IPS-NIHi7 (cell line): ENCODE measurements around the gene GALNT10.

Source experiments
- DNase-seq: peaks from one replicate; pipeline ENCODE4 v3.0.0; 2012; ENCODE audit warnings: mixed read lengths; ENCODE audit errors: extremely low spot score

GALNT10 gene

DNA sequence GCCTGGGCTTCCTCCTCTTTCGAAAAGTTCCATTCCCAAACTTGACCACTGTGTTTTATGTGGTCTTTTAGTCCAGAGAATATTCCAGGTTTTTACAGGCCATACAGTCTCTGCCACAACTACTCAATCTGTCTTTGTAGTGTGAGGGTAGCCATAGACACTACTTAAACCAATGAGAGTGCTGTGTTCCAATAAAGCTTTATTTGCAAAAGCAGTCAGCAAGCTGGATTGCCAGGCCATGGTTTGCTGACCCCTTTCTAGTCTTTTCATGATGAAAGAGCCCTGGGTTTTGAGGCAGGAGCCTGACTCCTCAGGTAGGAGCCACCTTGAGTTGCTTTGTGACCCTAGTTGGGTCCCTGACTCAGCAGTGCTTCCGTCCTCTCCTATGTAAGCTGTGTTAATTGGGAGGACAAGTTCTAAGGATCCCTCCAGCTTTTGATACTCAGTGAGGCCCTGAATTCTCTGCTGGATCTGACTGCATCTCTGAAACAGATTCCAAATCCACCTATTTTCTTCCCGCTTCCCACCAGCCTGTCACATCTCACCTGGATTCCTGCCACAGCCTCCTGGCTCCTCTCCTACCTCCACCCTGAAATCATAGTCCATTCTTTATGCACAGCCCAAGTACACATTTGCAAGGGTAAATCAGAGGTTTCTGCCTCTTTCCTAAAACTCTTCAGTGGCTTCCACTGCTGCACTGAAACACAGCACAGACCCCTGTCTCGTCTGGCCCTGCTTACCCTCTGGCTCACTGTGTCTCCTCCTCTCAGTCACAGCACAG lies 13.5 kb downstream of the GALNT10 start:
- no peak for DNase-seq

DNA sequence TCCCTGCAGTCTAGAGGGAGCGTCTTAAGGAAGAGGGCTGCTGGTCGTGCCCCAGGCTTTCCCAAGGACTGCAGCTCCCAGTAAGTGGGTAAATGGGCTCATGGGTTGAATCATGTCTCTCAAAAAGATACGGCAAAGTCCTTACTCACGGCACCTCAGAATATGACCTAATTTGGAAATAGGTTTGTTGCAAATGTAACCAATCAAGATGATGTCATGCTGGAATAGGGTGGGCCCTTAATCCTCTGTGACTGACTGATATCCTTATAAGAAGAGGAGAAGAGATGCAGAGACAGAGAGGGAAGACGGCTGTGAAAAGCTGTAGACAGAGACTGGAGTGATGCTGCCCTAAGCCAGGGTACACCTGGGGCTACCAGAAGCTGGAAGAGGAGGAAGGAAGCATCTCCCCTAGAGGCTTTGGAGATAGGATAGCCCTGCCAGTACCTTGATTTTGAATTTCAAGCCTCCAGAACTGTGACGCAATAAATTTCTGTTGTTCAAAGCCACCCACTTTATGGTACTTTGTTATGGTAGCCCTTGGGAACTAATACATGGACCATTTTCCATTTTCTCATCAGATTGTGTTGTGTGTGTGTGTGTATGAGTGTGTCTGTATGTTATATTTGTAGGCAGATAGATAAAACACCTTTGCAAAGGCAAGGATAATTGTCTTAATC lies 15.0 kb downstream of the GALNT10 start:
- no peak for DNase-seq

GRCh38 chr5:154206311-154206710 lies 15.8 kb downstream of the GALNT10 start:
- no peak for DNase-seq

DNA sequence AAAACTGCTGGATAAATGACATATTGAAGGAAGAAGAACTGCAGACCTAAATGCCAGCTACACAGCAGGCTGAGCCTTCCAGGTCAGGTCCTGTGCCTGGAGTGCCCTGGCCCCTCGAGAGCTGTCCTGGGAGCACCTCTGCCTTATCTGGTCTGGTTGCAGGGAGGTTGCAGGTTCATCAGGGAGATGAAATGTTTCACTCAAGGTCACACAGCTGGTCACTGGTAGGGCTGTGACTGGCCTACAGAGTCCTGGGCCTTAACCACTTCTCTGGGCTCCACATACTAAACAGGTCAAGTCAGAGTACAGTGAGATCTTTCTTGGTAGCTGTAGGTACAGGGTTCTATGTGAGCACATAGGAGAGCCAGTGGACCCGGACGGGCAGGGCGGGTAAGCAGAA lies 16.7 kb downstream of the GALNT10 start:
- no peak for DNase-seq

GRCh38 chr5:154209591-154210081 lies 19.1 kb downstream of the GALNT10 start:
- DNase-seq = no peak

DNA sequence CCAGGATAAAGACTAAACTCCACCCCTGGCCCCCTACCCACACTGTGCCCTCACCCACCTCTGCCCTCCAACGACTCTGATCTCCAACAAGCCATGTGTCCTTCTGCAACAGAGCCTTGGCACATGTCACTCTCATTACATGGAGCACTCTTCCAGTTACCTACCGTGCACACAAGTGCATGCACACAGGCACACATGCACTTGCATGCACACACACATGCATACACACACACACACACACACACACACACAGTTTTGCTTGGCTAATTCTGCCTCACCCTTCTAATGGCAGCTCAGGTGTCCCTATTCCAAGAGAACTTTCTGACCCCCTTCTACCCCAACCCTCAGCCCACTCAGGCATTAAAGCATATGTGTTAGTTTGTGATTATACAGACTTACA lies 19.6 kb downstream of the GALNT10 start:
- no peak for DNase-seq

GRCh38 chr5:154211641-154212390 lies 21.3 kb downstream of the GALNT10 start:
- DNase-seq = no peak

GRCh38 chr5:154213592-154213991 lies 23.1 kb downstream of the GALNT10 start:
- DNase-seq = no peak

GRCh38 chr5:154214371-154215106 lies 24.0 kb downstream of the GALNT10 start:
- no peak for DNase-seq

DNA sequence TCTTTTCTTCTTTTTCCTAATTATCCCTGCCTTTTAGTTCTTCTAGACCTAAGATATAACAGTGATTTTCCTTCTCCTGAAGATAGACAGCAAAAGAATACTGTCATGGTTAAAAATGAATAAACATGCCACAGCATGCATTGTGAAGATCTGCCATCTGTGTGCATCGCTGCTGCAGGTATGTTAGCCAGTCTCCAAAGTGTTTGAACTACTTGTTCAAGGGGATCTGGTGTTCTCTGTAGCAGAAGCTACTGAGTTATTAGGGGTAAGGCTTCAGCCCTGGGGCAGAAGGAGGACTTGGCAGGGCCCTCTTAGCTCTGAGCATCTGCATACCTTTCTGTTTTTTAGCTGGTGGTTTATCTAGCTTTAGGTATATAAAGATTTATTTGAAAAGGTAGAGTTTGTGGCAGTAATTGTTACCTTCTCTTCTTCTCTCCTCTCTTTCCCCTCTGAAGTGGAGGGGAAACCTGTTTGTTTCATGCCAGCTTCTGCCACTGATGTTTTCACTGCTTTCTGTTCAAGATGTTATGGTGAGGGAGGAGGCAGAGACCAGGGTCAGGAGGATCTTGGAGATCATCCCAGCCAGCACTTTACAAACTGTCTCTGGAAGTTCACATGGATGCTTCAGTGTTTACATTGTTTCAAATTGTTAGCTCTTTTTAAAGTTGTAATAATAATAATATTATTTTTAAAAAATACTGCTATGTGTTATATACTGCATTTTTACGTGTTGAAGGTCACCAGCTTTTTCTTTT lies 25.2 kb downstream of the GALNT10 start:
- DNase-seq = no peak

- no peak for DNase-seq
Observed at GRCh38 chr5:154217462-154217861, 26.9 kb downstream of the GALNT10 start.

- DNase-seq = no peak
Observed at GRCh38 chr5:154218786-154219185, 28.3 kb downstream of the GALNT10 start.

DNA sequence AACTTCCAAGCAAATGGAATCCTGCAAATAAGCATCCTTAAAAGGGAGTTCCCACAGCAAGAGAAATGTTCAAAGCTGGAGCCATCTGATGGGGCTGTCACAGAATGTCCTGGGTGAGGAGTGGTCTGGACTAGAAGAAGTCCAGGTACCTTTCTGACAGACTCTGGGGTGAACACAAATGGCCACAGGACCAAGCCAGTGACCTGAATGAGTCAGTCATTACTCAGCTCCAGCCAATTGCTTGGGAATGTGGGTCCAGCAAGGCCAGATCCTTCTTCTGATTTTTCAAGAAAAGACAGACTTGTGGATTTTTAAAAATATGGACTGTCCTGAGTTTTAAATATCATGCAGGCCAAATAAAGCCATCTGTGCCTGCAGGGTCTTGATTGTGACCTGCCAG lies 30.1 kb downstream of the GALNT10 start:
- no peak for DNase-seq

DNA sequence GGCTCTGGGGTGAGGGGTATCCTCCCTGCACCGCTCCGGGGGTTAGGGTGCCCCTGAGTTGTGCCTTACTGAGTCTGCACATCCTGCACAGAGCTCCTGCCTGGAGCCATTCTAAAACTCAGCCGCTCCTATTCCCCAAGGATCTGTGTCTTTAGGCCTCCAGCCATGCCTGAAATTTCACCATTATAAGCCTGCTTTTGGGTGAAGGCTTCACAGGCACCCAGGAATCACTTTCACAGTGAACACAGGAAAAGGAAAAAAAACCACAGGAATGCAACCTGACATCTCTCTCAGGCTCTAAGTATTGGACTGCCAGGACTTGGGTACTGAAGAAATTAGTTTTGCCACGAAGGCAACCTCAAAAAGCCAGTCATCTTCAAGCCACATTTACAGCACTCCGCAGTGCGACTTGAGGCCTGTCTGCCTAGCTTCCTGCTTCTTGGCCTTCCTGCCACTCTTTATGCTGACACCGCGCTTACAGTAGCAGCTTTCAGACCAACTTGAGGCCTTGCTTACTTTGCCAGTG lies 30.9 kb downstream of the GALNT10 start:
- DNase-seq = no peak

DNA sequence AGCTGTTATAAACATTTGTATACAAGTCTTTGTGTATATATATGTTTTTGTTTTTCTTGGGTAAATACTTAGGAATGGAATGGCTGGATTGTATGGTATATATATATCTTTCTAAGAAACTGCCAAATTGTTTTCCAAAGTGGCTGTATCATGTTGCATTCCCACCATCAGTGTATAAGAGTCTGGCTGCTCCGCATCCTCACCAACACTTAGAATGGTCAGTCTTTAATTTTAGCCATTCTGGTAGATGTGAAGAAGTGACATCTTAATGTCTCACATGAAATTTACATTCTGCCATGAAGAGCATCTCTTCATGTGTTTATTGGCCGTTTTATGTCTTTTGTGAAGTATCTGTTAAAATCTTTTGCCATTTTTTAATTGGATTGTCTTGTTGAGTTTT lies 31.9 kb downstream of the GALNT10 start:
- no peak for DNase-seq

DNA sequence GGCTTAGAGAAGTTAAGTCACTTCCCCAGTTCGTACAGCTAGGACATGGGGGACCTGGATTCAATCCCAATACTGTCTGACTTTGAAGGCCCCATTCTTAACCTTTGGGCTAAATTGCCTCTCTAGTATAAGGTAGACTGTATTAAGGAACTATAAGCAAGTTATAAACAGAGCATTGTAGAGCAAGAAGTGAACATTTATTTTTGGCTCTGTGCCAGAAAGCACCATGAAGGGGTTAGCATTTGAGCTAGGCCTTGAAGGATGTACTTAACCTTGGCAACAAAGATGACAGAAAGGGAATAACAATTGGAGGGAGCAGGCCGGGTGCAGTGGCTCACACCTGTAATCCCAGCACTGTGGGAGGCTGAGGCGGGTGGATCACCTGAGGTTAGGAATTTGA lies 32.8 kb downstream of the GALNT10 start:
- no peak for DNase-seq

DNA sequence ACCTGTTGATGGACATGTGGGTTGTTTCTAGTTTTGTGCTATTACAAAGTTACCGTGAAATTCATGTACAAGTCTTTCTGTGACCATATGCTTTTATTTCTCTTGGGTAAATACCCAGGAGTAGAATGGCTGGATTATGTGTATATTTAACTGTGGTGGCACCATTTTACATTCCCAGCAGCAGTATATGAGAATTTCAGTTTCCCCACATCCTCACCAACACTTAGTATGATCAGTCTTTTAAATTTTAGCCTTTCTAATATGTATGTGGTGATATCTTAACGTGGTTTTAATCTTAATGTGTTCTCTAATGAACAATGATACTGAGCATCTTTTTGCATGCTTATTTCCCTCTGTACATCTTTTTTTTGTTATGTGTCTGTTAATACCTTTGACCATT lies 36.6 kb downstream of the GALNT10 start:
- no peak for DNase-seq

GRCh38 chr5:154228696-154229095 lies 38.2 kb downstream of the GALNT10 start:
- DNase-seq = no peak

- no peak for DNase-seq
Observed at GRCh38 chr5:154230526-154230925, 40.0 kb downstream of the GALNT10 start.

DNA sequence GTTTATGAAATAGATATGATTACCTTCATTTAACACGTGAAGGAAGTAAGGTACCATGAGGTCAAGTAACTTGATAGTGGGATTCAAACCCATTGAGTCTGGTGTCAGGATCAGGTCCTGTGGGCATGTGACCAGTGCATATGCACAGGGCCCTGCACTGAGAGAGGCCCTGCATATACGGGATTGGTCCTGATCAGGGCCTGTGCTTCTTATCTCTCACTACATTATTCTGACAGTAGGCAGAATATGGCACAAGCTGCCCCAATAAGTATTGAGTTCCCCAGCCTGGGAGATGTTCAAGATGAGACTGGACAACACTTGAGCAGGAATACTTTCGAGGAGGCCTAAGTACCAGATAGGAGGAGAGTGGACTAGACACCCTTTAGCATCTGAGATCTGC lies 44.0 kb downstream of the GALNT10 start:
- no peak for DNase-seq

DNA sequence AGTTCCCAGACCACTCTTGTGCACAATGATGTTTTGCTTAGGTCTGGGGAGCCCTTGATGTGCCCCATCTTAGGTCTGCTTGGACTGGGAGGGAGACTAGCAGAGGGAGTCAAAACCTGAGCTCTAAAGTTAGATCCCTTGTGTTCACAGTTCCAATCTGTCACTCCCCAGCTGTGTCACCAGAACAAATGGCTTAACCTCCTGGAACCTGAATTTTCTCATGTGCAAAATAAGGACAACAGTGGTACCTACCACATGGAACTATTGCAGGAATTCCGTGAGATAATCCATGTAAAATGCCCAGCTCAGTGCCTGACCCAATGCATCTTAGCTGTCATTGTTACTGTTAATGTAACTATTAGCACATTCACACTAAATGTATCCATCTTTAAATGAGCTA lies 45.5 kb downstream of the GALNT10 start:
- no peak for DNase-seq
